Measurements from ENCODE around the gene ZNF609. TPM values are rescaled to one million over a fixed set of nuclear protein-coding genes. Genes with fewer than 3 reads are reported as not detected.

Gene ZNF609
- total and polyA plus RNA-seq, 2 of the 13 experiments (the other 11 are each of a cell fraction or from before 2014, with no cell fraction given) = 8.9 to 9.9 TPM

DNA sequence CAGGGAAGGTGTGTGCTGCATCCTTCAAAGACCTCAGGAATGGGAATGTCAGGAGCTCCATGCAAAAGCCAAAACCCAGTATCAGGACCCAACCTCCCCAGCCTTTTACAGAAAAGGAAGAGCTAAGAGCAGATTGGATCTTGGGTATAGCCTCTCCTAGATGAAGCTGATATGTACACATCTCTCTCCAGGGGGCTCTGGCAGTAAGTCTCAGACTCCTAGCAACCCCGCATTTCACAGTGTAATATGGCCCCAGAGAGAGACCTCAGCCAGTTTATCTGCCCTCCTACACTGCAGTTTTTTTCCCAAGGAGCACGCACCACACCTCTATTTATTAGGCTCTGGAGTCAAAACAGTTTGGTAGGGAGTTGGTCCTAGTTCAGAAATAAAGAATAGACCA lies 226.8 kb downstream of the ZNF609 start (continued):
- TF ChIP-seq, protein P1, sequence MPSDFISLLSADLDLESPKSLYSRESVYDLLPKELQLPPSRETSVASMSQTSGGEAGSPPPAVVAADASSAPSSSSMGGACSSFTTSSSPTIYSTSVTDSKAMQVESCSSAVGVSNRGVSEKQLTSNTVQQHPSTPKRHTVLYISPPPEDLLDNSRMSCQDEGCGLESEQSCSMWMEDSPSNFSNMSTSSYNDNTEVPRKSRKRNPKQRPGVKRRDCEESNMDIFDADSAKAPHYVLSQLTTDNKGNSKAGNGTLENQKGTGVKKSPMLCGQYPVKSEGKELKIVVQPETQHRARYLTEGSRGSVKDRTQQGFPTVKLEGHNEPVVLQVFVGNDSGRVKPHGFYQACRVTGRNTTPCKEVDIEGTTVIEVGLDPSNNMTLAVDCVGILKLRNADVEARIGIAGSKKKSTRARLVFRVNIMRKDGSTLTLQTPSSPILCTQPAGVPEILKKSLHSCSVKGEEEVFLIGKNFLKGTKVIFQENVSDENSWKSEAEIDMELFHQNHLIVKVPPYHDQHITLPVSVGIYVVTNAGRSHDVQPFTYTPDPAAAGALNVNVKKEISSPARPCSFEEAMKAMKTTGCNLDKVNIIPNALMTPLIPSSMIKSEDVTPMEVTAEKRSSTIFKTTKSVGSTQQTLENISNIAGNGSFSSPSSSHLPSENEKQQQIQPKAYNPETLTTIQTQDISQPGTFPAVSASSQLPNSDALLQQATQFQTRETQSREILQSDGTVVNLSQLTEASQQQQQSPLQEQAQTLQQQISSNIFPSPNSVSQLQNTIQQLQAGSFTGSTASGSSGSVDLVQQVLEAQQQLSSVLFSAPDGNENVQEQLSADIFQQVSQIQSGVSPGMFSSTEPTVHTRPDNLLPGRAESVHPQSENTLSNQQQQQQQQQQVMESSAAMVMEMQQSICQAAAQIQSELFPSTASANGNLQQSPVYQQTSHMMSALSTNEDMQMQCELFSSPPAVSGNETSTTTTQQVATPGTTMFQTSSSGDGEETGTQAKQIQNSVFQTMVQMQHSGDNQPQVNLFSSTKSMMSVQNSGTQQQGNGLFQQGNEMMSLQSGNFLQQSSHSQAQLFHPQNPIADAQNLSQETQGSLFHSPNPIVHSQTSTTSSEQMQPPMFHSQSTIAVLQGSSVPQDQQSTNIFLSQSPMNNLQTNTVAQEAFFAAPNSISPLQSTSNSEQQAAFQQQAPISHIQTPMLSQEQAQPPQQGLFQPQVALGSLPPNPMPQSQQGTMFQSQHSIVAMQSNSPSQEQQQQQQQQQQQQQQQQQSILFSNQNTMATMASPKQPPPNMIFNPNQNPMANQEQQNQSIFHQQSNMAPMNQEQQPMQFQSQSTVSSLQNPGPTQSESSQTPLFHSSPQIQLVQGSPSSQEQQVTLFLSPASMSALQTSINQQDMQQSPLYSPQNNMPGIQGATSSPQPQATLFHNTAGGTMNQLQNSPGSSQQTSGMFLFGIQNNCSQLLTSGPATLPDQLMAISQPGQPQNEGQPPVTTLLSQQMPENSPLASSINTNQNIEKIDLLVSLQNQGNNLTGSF (CRISPR knock-in tag; IDR thresholded peaks at IDR 0.05) = no peak
- TF ChIP-seq GFI1 (CRISPR knock-in tag; IDR thresholded peaks at IDR 0.05; ENCODE audit: borderline replicate concordance) (no peak), POLR2A (IDR thresholded peaks at IDR 0.05; ENCODE audit: insufficient read depth in 1 of 2, low read depth in 2 of 2, low read length in 2 of 2) (no peak)
- TF ChIP-seq, protein P2, sequence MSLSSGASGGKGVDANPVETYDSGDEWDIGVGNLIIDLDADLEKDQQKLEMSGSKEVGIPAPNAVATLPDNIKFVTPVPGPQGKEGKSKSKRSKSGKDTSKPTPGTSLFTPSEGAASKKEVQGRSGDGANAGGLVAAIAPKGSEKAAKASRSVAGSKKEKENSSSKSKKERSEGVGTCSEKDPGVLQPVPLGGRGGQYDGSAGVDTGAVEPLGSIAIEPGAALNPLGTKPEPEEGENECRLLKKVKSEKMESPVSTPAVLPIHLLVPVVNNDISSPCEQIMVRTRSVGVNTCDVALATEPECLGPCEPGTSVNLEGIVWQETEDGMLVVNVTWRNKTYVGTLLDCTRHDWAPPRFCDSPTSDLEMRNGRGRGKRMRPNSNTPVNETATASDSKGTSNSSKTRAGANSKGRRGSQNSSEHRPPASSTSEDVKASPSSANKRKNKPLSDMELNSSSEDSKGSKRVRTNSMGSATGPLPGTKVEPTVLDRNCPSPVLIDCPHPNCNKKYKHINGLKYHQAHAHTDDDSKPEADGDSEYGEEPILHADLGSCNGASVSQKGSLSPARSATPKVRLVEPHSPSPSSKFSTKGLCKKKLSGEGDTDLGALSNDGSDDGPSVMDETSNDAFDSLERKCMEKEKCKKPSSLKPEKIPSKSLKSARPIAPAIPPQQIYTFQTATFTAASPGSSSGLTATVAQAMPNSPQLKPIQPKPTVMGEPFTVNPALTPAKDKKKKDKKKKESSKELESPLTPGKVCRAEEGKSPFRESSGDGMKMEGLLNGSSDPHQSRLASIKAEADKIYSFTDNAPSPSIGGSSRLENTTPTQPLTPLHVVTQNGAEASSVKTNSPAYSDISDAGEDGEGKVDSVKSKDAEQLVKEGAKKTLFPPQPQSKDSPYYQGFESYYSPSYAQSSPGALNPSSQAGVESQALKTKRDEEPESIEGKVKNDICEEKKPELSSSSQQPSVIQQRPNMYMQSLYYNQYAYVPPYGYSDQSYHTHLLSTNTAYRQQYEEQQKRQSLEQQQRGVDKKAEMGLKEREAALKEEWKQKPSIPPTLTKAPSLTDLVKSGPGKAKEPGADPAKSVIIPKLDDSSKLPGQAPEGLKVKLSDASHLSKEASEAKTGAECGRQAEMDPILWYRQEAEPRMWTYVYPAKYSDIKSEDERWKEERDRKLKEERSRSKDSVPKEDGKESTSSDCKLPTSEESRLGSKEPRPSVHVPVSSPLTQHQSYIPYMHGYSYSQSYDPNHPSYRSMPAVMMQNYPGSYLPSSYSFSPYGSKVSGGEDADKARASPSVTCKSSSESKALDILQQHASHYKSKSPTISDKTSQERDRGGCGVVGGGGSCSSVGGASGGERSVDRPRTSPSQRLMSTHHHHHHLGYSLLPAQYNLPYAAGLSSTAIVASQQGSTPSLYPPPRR (CRISPR knock-in tag; IDR thresholded peaks at IDR 0.05; ENCODE audit: borderline replicate concordance) = no peak
